A673 (cell line): Measurements from ENCODE around the gene C17orf50. TPM values are rescaled to one million over a fixed set of nuclear protein-coding genes. Genes with fewer than 3 reads are reported as not detected.

Source experiments
- BruUV-seq: library from RNA; stranded (reverse); fragments of 400-500 nt; replicated peaks from 2 replicates; lab custom pipeline; 2021; lab: Mats Ljungman, UMichigan
- CTCF ChIA-PET: fragments of 300-600 bp; sonication (Branson Sonifier 250); formaldehyde crosslinking; loops from one replicate; lab custom pipeline; 2022; ENCODE audit warnings: antibody characterized with exemption; lab: Charles Lee
- POLR2A ChIA-PET: fragments of 300-600 bp; sonication (Branson Sonifier 250); formaldehyde crosslinking; loops from one replicate; lab custom pipeline; 2022; ENCODE audit warnings: antibody characterized with exemption; ENCODE audit not compliant: low non-redundant PET; lab: Charles Lee
- DNase-seq: peaks from one replicate; pipeline ENCODE4 v3.0.0-alpha.2; 2015; ENCODE audit warnings: low spot score
- H3K27ac ChIP-seq: fragments of 200-600 bp; sonication (generic); 2 replicates; pipeline ENCODE4 v1.5.1; 2016; ENCODE audit warnings: mixed run types, low read depth, mild to moderate bottlenecking, mixed read lengths, antibody characterized with exemption, low read length; ENCODE audit not compliant: poor library complexity, severe bottlenecking
- H3K27me3 ChIP-seq: fragments of 200-600 bp; sonication (generic); replicated peaks from 2 replicates; pipeline ENCODE4 v1.6.1; 2017; ENCODE audit warnings: mixed run types, low read depth, mild to moderate bottlenecking, mixed read lengths, antibody characterized with exemption, low read length; ENCODE audit not compliant: insufficient read depth, poor library complexity
- H3K36me3 ChIP-seq: fragments of 200-600 bp; sonication (generic); 2 replicates; pipeline ENCODE4 v1.6.1; 2016; ENCODE audit warnings: mixed run types, mild to moderate bottlenecking, mixed read lengths, antibody characterized with exemption, low read length; ENCODE audit not compliant: insufficient read depth, poor library complexity, severe bottlenecking
- H3K4me1 ChIP-seq: fragments of 200-600 bp; sonication (generic); 2 replicates; pipeline ENCODE4 v1.6.1; 2017; ENCODE audit warnings: mixed run types, mild to moderate bottlenecking, mixed read lengths, antibody characterized with exemption, low read length; ENCODE audit not compliant: insufficient read depth, poor library complexity, severe bottlenecking
- H3K4me3 ChIP-seq: fragments of 200-600 bp; sonication (generic); 2 replicates; pipeline ENCODE4 v1.5.1; 2016; ENCODE audit warnings: low read depth, mixed run types, mild to moderate bottlenecking, mixed read lengths, low read length; ENCODE audit not compliant: poor library complexity, severe bottlenecking
- H3K9me3 ChIP-seq: fragments of 200-600 bp; sonication (generic); 2 replicates; pipeline ENCODE4 v1.6.1; 2016; ENCODE audit warnings: mixed run types, low read depth, mild to moderate bottlenecking, mixed read lengths, antibody characterized with exemption, low read length; ENCODE audit not compliant: poor library complexity, severe bottlenecking
- CTCF ChIP-seq: fragments of 300-800, 200-600 bp; sonication (generic); conservative IDR thresholded peaks from 2 replicates; pipeline ENCODE4 v1.5.1; 2017; ENCODE audit warnings: low read depth, mild to moderate bottlenecking, antibody characterized with exemption, low read length, moderate library complexity, mixed read lengths
- EZH2 ChIP-seq: fragments of 200-600 bp; sonication (generic); IDR thresholded peaks from 2 replicates; pipeline ENCODE4 v1.6.1; 2017; ENCODE audit warnings: borderline replicate concordance, low read depth, mild to moderate bottlenecking, mixed read lengths, antibody characterized with exemption, low read length; ENCODE audit not compliant: poor library complexity, severe bottlenecking
- intact Hi-C: fragments of 100-400 bp; cut with micrococcal nuclease; formaldehyde crosslinking; loops from one replicate; pipeline ENCODE4 v1.10.0; 2022; ENCODE audit not compliant: unreplicated experiment
- total RNA-seq: library from RNA; stranded (reverse); gene quantifications from 2 replicates; pipeline ENCODE4 v1.2.3, GENCODE V29; 2021

Gene C17orf50
- total RNA-seq, 1 experiment from 2014 or later: not detected

- H3K36me3 ChIP-seq: no peaks in the 10 kb centered on the region
- no peak overlapping the region for H3K27ac ChIP-seq
- no TSS peak for BruUV-seq
- POLR2A ChIA-PET: no interaction called here
- no peaks in the 10 kb centered on the region for H3K9me3 ChIP-seq
- no peak for DNase-seq
- TF ChIP-seq CTCF (no peak), EZH2 (no peak)
- no peaks in the 10 kb centered on the region for H3K27me3 ChIP-seq
- CTCF ChIA-PET: no interaction called here
- H3K4me3 ChIP-seq: no peak overlapping the region
- intact Hi-C loops: no loop called here
- H3K4me1 ChIP-seq: no peaks in the 10 kb centered on the region
Measured at GRCh38 chr17:35793257-35793656, 32.6 kb downstream of the C17orf50 start.

- CTCF ChIA-PET: interaction anchor here (1.1 kb wide), 1 partner anchor 31 kb away, joined by 3 read pairs; no protein-coding TSS in a partner anchor
- POLR2A ChIA-PET: interaction anchor here (0.6 kb wide), 1 partner anchor 14 kb away, joined by 5 read pairs; the partner anchor contains the start of gene TAF15
- TF ChIP-seq EZH2: no peak
- no peaks in the 10 kb centered on the region for H3K27me3 ChIP-seq
- no peaks in the 10 kb centered on the region for H3K36me3 ChIP-seq
- H3K4me1 ChIP-seq: no peaks in the 10 kb centered on the region
- intact Hi-C loops: no loop called here
- peak within 1 kb of the TSS; percentile 43 for H3K4me3 ChIP-seq
- DNase-seq: no peak
- no peak within 1 kb of the TSS for H3K27ac ChIP-seq
- H3K9me3 ChIP-seq: no peaks in the 10 kb centered on the region
- BruUV-seq: no TSS peak
Measured at GRCh38 chr17:35795007-35795870, 34.6 kb downstream of the C17orf50 start, which contains the start of gene MMP28. MMP28 (minus strand) TSS chr17:35795641; CDS start chr17:35795377, 264 bp downstream.

GRCh38 chr17:35795871-35796265, 35.2 kb downstream of the C17orf50 start:
- POLR2A ChIA-PET: interaction anchor here (0.6 kb wide), 1 partner anchor 13 kb away, joined by 5 read pairs; the partner anchor contains the start of gene TAF15
- no TSS peak for BruUV-seq

More at GRCh38 chr17:35795871-35796265, 35.2 kb downstream of the C17orf50 start:
- CTCF ChIA-PET: interaction anchor here (0.5 to 1.1 kb wide), 2 partner anchors 8 to 32 kb away, joined by 3 to 7 read pairs; no protein-coding TSS in a partner anchor
- no peak for DNase-seq
- H3K36me3 ChIP-seq: no peaks in the 10 kb centered on the region
- TF ChIP-seq CTCF: no peak
- TF ChIP-seq EZH2: no peak
- intact Hi-C loops: no loop called here
- no peak overlapping the region for H3K27ac ChIP-seq
- H3K27me3 ChIP-seq: no peaks in the 10 kb centered on the region
- H3K4me3 ChIP-seq: peak overlapping the region; percentile 43
- no peaks in the 10 kb centered on the region for H3K9me3 ChIP-seq
- no peaks in the 10 kb centered on the region for H3K4me1 ChIP-seq
